B cell (primary cell): Measurements from ENCODE around the gene NMB.

Experiments
- EZH2 ChIP-seq: IDR thresholded peaks from 2 replicates; pipeline ENCODE4 v1.6.1; 2012; ENCODE audit warnings: borderline replicate concordance, low read depth, mild to moderate bottlenecking, moderate library complexity, low read length; ENCODE audit not compliant: insufficient read depth, poor library complexity, severe bottlenecking
- TF ChIP-seq, protein P1 (sequence below): fragments of 200-600 bp; IDR thresholded peaks from one replicate; pipeline ENCODE4 v1.8.0; 2022; ENCODE audit warnings: antibody characterized with exemption, mild to moderate bottlenecking

- TF ChIP-seq, protein P1, sequence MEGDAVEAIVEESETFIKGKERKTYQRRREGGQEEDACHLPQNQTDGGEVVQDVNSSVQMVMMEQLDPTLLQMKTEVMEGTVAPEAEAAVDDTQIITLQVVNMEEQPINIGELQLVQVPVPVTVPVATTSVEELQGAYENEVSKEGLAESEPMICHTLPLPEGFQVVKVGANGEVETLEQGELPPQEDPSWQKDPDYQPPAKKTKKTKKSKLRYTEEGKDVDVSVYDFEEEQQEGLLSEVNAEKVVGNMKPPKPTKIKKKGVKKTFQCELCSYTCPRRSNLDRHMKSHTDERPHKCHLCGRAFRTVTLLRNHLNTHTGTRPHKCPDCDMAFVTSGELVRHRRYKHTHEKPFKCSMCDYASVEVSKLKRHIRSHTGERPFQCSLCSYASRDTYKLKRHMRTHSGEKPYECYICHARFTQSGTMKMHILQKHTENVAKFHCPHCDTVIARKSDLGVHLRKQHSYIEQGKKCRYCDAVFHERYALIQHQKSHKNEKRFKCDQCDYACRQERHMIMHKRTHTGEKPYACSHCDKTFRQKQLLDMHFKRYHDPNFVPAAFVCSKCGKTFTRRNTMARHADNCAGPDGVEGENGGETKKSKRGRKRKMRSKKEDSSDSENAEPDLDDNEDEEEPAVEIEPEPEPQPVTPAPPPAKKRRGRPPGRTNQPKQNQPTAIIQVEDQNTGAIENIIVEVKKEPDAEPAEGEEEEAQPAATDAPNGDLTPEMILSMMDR: no peak
- no peak for TF ChIP-seq EZH2
Measured at GRCh38 chr15:84668221-84668982, 10.4 kb upstream of the NMB start.
